Gastroesophageal sphincter (tissue), 4 donors: Measurements from ENCODE around the gene FGF14. TPM values are rescaled to one million over a fixed set of nuclear protein-coding genes. Genes with fewer than 3 reads are reported as not detected.

Experiments
- ATAC-seq: fragments of 150-250 bp; one replicate; pipeline ENCODE4 v1.9.1; 2016; ENCODE audit warnings: mild to moderate bottlenecking, moderate library complexity
- H3K27ac ChIP-seq, 4 donors: fragments of 200-600 bp; sonication (generic) in 3 of 4; 1 replicate in 3 of 4; 2 replicates in 1 of 4; pipeline ENCODE4 v1.5.1; 2016 to 2019
- H3K27me3 ChIP-seq: fragments of 200-600 bp; sonication (generic); one replicate; pipeline ENCODE4 v1.5.1; 2019
- H3K36me3 ChIP-seq, 2 donors: fragments of 200-600 bp; sonication (generic); one replicate each; pipeline ENCODE4 v1.5.1; 2019; ENCODE audit warnings: control low read depth in 1 of 2
- H3K4me1 ChIP-seq, 3 donors: fragments of 200-600 bp; sonication (generic); 1 replicate in 2 of 3; 2 replicates in 1 of 3; pipeline ENCODE4 v1.5.1; 2016 to 2019; ENCODE audit warnings: control low read depth in 2 of 3
- H3K4me3 ChIP-seq, 2 donors: fragments of 200-600 bp; sonication (generic); one replicate each; pipeline ENCODE4 v1.5.1; 2019; ENCODE audit warnings: mild to moderate bottlenecking in 1 of 2, moderate library complexity in 1 of 2
- H3K9me3 ChIP-seq, 3 donors: fragments of 200-600 bp; sonication (generic); one replicate each; pipeline ENCODE4 v1.5.1; 2017 to 2019; ENCODE audit warnings: control low read depth in 2 of 3
- CTCF ChIP-seq, 4 experiments: fragments of 200-600 bp in 2 of 4; fragments of 450-650 bp in 2 of 4; sonication (generic) in 1 of 4; IDR thresholded peaks; one replicate each; pipeline ENCODE4 v1.5.1; 2017 to 2019; ENCODE audit warnings: antibody characterized with exemption in 4 of 4, mild to moderate bottlenecking in 2 of 4, moderate library complexity in 2 of 4
- EP300 ChIP-seq: sonication (generic); formaldehyde crosslinking; IDR thresholded peaks from one replicate; pipeline ENCODE4 v1.6.1; 2017; ENCODE audit warnings: antibody characterized with exemption, mild to moderate bottlenecking
- POLR2A ChIP-seq, 2 donors: fragments of 450-650 bp; IDR thresholded peaks; one replicate each; pipeline ENCODE4 v1.6.1; 2017; ENCODE audit warnings: antibody characterized with exemption in 2 of 2, mild to moderate bottlenecking in 2 of 2, moderate library complexity in 1 of 2
- POLR2AphosphoS5 ChIP-seq: sonication (generic); formaldehyde crosslinking; IDR thresholded peaks from one replicate; pipeline ENCODE4 v1.6.1; 2017; ENCODE audit warnings: antibody characterized with exemption
- WGBS, 2 donors: methylation state at CpG; one replicate each; pipeline ENCODE4 v1.1.5; 2018; ENCODE audit warnings: low coverage in 1 of 2; 5-methylcytosine and 5-hydroxymethylcytosine counted together
- total RNA-seq, 4 donors: library from RNA; depleted of rRNA; stranded (reverse); fragments of >200 nt; gene quantifications; one replicate each; pipeline ENCODE4 v1.1.0, GENCODE V29; 2016

FGF14 gene
- total RNA-seq, 4 donors from 2014 or later = 0.31 to 2.0 (median 0.95) TPM

- Histone ChIP-seq H3K36me3 (no peaks in the 10 kb centered on the region), H3K4me3 (no peak overlapping the region), H3K27ac (no peak overlapping the region), H3K4me1 (no peaks in the 10 kb centered on the region), H3K27me3 (no peaks in the 10 kb centered on the region), H3K9me3 (no peaks in the 10 kb centered on the region)
- no peak for ATAC-seq
- TF ChIP-seq POLR2AphosphoS5 (no peak), CTCF (IDR thresholded peaks at IDR 0.05) (no peak), POLR2A (IDR thresholded peaks at IDR 0.05) (no peak), EP300 (no peak)
- 44 to 60% methylated on average over 3 of the region's 3 CpGs for WGBS, 2 donors
Observed at GRCh38 chr13:102136735-102137296, 265.0 kb downstream of the FGF14 start.

GRCh38 chr13:102132777-102133295, 269.0 kb downstream of the FGF14 start:
- H3K36me3 ChIP-seq = no peaks in the 10 kb centered on the region
- H3K4me1 ChIP-seq = no peaks in the 10 kb centered on the region
- 64 to 77% methylated on average over 3 of the region's 3 CpGs for WGBS, 2 donors
- H3K9me3 ChIP-seq = no peaks in the 10 kb centered on the region
- no peak overlapping the region for H3K4me3 ChIP-seq
- H3K27me3 ChIP-seq = no peaks in the 10 kb centered on the region
- no peak for ATAC-seq
- no peak overlapping the region for H3K27ac ChIP-seq
- TF ChIP-seq POLR2A (IDR thresholded peaks at IDR 0.05) (no peak), POLR2AphosphoS5 (no peak), EP300 (no peak), CTCF (IDR thresholded peaks at IDR 0.05) (no peak)

GRCh38 chr13:102131246-102131645, 270.6 kb downstream of the FGF14 start:
- ATAC-seq = no peak
- Histone ChIP-seq H3K27me3 (no peaks in the 10 kb centered on the region), H3K4me1 (no peaks in the 10 kb centered on the region), H3K9me3 (no peaks in the 10 kb centered on the region), H3K4me3 (no peak overlapping the region), H3K36me3 (no peaks in the 10 kb centered on the region), H3K27ac (no peak overlapping the region)
- WGBS, 2 donors = 60 to 86% methylated on average over 2 of the region's 2 CpGs
- TF ChIP-seq POLR2A (IDR thresholded peaks at IDR 0.05) = no peak
- no peak for TF ChIP-seq EP300
- no peak for TF ChIP-seq CTCF (IDR thresholded peaks at IDR 0.05)
- no peak for TF ChIP-seq POLR2AphosphoS5

GRCh38 chr13:102128216-102128810, 273.5 kb downstream of the FGF14 start:
- H3K27ac ChIP-seq = no peak overlapping the region
- no peak overlapping the region for H3K4me3 ChIP-seq
- no peaks in the 10 kb centered on the region for H3K4me1 ChIP-seq
- H3K9me3 ChIP-seq = no peaks in the 10 kb centered on the region
- H3K36me3 ChIP-seq = no peaks in the 10 kb centered on the region
- peak; percentile 72 for ATAC-seq
- TF ChIP-seq CTCF (IDR thresholded peaks at IDR 0.05) (no peak), POLR2A (IDR thresholded peaks at IDR 0.05) (no peak), POLR2AphosphoS5 (no peak)
- 39 to 44% methylated on average over 2 to 4 of the region's 4 CpGs for WGBS, 2 donors
- H3K27me3 ChIP-seq = no peaks in the 10 kb centered on the region

GRCh38 chr13:102127153-102127552, 274.7 kb downstream of the FGF14 start:
- no peaks in the 10 kb centered on the region for H3K36me3 ChIP-seq
- ATAC-seq = no peak
- TF ChIP-seq POLR2AphosphoS5 (no peak), CTCF (IDR thresholded peaks at IDR 0.05) (no peak)
- H3K27ac ChIP-seq = no peak overlapping the region
- no peak overlapping the region for H3K4me3 ChIP-seq
- WGBS, 2 donors = 82 to 89% methylated on average over 1 of the region's 1 CpG
- no peaks in the 10 kb centered on the region for H3K9me3 ChIP-seq
- H3K27me3 ChIP-seq = no peaks in the 10 kb centered on the region
- no peaks in the 10 kb centered on the region for H3K4me1 ChIP-seq
